Testis (tissue), 3 donors: ENCODE data around the gene WWP2. TPM values are rescaled to one million over a fixed set of nuclear protein-coding genes. Genes with fewer than 3 reads are reported as not detected.
"Not testable (repeated sequence)": the region's sequence is repeated elsewhere in the genome, so short reads cannot be mapped to it uniquely, and the experiment has no call there.

Source experiments
- DNase-seq: peaks from one replicate; pipeline ENCODE4 v3.0.0-alpha.2; 2019
- H3K27ac ChIP-seq, 2 donors: fragments of 200-600 bp; sonication (generic); one replicate each; pipeline ENCODE4 v1.5.1; 2019
- H3K27me3 ChIP-seq: fragments of 200-600 bp; sonication (generic); one replicate; pipeline ENCODE4 v1.5.1; 2019
- H3K36me3 ChIP-seq: fragments of 200-600 bp; sonication (generic); one replicate; pipeline ENCODE4 v1.5.1; 2017; ENCODE audit warnings: low read depth; ENCODE audit errors: missing control alignments
- H3K4me1 ChIP-seq: fragments of 200-600 bp; sonication (generic); one replicate; pipeline ENCODE4 v1.5.1; 2019
- H3K4me3 ChIP-seq, 2 donors: fragments of 200-600 bp; sonication (generic); one replicate each; pipeline ENCODE4 v1.5.1; 2017 to 2019
- H3K9me3 ChIP-seq: fragments of 200-600 bp; sonication (generic); one replicate; pipeline ENCODE4 v1.5.1; 2017
- WGBS, 2 donors: methylation state at CpG; one replicate each; pipeline ENCODE4 v1.1.5; 2018; 5-methylcytosine and 5-hydroxymethylcytosine counted together
- intact Hi-C: fragments of 100-400 bp; cut with DNase I; formaldehyde crosslinking; loops from one replicate; pipeline ENCODE4 v1.15.1; 2023; ENCODE audit warnings: low total_unique reads
- microRNA counts, 2 donors: library from miRNA; unstranded; fragments of <30 nt; microRNA quantifications; one replicate each; lab custom pipeline; 2016
- microRNA-seq, 2 donors: library from miRNA; unstranded; fragments of <30 nt; microRNA quantifications; one replicate each; pipeline ENCODE4, GENCODE V29; 2016; ENCODE audit warnings: borderline number of aligned reads in 2 of 2, borderline replicate concordance in 1 of 2
- polyA plus RNA-seq: library from polyadenylated mRNA; stranded (reverse); fragments of 350-450 nt; fragmentation: Illumina TruSeq; extraction: RNeasy Lipid Tissue Mini Kit (QIAGEN cat#74804); gene quantifications from one replicate; pipeline ENCODE4 v1.2.3, GENCODE V29; 2014; ENCODE audit warnings: low read depth, low replicate concordance; ENCODE audit not compliant: insufficient read depth
- small RNA-seq, 2 donors: library from RNA; depleted of rRNA; stranded (forward); fragments of <200 nt; gene quantifications; one replicate each; pipeline ENCODE3, GENCODE V24; 2016
- total RNA-seq, 2 donors: library from RNA; depleted of rRNA; stranded (reverse); fragments of >200 nt; gene quantifications; one replicate each; pipeline ENCODE4 v1.2.3, GENCODE V29; 2016

WWP2 gene
- total and polyA plus RNA-seq, 3 donors from 2014 or later, result 46.4 to 60.6 (median 57.6) TPM

DNA sequence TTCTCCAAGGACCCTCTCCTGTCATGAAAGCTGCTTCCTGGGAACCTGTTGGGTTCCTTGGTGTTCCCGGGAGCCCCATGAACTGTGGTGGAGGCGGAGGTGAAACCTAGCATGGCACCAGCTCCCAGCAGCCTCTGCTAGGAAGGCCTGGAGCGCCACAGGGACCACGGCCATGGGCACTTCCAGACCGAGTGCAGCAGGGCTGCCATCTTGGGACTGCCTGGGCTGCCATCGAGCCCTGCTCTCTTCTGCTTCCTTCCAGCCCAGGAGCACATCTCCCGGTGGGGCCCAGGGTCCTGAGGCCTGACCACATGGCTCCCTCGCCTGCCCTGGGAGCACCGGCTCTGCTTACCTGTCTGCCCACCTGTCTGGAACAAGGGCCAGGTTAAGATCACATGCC lies 201.2 kb downstream of the WWP2 start:
- H3K36me3 ChIP-seq, intact Hi-C loops, H3K27me3 ChIP-seq, H3K4me1 ChIP-seq, H3K4me3 ChIP-seq, H3K27ac ChIP-seq, H3K9me3 ChIP-seq, DNase-seq: not testable (repeated sequence)
- WGBS, 2 donors, result 100% methylated on average over 1 of the region's 9 CpGs; no CpG with 5 or more reads in 1 of the 2 donors

GRCh38 chr16:69964960-69965660 lies 203.0 kb downstream of the WWP2 start:
- peak; percentile 37 for DNase-seq
- peak overlapping the region; percentile 17 to 54 for H3K4me3 ChIP-seq
- H3K36me3 ChIP-seq, intact Hi-C loops, H3K4me1 ChIP-seq, H3K9me3 ChIP-seq, H3K27me3 ChIP-seq: not testable (repeated sequence)
- peak overlapping the region in 1 of 2 donors; percentile 64 for H3K27ac ChIP-seq
- WGBS, 2 donors, result 38 to 52% methylated on average over 5 to 15 of the region's 68 CpGs

DNA sequence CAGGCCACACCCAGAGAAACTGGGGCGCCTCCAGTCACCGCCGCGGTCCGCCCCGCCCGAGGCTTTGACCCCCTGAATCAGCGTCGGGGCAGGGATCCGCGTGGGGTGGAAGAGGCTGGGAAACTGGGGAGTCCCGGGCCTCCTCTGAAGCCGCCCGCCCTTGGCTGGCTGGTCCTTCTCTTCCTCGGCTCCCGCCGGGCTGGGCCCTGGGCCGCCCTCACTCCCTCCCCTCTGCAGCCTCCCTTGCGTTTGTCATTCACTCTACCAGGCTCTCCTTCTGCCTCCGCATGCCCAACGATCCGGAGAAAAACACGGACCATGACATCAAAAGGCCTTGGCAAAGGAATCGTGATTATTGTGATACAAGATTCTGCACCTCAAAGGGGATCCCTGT lies 203.5 kb downstream of the WWP2 start:
- H3K27me3 ChIP-seq, intact Hi-C loops, H3K4me1 ChIP-seq, H3K9me3 ChIP-seq, H3K36me3 ChIP-seq, H3K27ac ChIP-seq, DNase-seq: not testable (repeated sequence)
- H3K4me3 ChIP-seq, result peak overlapping the region; percentile 17 to 54
- WGBS, 2 donors, result 6% methylated on average over 5 of the region's 24 CpGs; no CpG with 5 or more reads in 1 of the 2 donors

DNA sequence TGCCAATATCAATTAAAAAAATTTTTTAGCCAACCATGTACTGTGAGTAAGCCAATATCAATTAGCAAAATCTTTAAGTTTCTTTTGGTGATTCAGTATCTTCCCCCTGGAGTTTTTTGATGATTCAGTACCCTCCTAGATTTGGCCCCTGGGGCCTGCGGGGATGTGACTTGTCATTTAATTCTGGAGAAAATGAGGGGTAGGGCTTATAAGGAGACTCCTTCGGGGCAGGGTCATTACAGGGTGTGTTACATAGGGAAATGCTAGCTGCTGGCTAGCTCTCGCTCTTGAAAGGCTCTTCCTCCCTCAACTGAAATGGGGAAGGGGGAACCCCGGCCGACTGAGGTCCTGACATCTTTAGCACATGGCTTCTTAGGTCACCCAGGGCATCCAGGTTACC lies 205.6 kb downstream of the WWP2 start:
- H3K27ac ChIP-seq, H3K4me3 ChIP-seq, H3K4me1 ChIP-seq, H3K36me3 ChIP-seq, intact Hi-C loops, DNase-seq, H3K9me3 ChIP-seq, H3K27me3 ChIP-seq: not testable (repeated sequence)
- WGBS, 2 donors, result no CpG with 5 or more reads among the region's 5 CpGs

- H3K36me3 ChIP-seq, intact Hi-C loops, H3K4me3 ChIP-seq, H3K4me1 ChIP-seq, H3K27ac ChIP-seq, H3K9me3 ChIP-seq, DNase-seq, H3K27me3 ChIP-seq: not testable (repeated sequence)
- no CpG with 5 or more reads among the region's 10 CpGs for WGBS, 2 donors
Measured at GRCh38 chr16:69968125-69968524, 206.0 kb downstream of the WWP2 start.

- DNase-seq, intact Hi-C loops, H3K4me1 ChIP-seq, H3K27ac ChIP-seq, H3K27me3 ChIP-seq, H3K36me3 ChIP-seq, H3K9me3 ChIP-seq, H3K4me3 ChIP-seq: not testable (repeated sequence)
- 86% methylated on average over 3 of the region's 4 CpGs; no CpG with 5 or more reads in 1 of the 2 donors for WGBS, 2 donors
Measured at GRCh38 chr16:69969657-69970056, 207.5 kb downstream of the WWP2 start.

DNA sequence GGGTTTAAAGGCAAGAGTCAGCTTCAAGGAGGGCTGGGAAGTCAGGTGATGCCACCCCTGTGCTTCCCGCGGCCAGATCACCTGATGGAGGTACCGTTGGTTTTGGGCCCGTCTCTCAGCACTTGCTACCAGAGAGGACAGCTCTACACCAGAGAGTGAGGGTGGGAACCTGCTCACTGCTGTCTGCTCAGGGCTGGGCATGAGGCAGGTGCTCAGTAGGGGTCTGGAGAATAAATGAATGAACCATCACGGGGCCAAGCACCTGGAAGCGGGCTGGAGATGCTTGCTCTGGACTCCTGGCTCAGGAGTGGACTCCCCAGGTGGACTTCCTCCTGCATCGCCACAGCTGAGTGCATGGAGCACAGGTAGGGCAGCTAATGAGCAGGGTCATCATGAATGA lies 210.0 kb downstream of the WWP2 start:
- DNase-seq, H3K4me3 ChIP-seq, H3K36me3 ChIP-seq, H3K27ac ChIP-seq, intact Hi-C loops, H3K27me3 ChIP-seq, H3K4me1 ChIP-seq, H3K9me3 ChIP-seq: not testable (repeated sequence)
- 78 to 93% methylated on average over 3 to 5 of the region's 7 CpGs for WGBS, 2 donors

- H3K27me3 ChIP-seq, H3K36me3 ChIP-seq, H3K4me1 ChIP-seq, intact Hi-C loops, H3K9me3 ChIP-seq, H3K27ac ChIP-seq, DNase-seq, H3K4me3 ChIP-seq: not testable (repeated sequence)
- WGBS, 2 donors, result 89% methylated on average over 5 of the region's 8 CpGs; no CpG with 5 or more reads in 1 of the 2 donors
Measured at GRCh38 chr16:69972935-69973334, 210.8 kb downstream of the WWP2 start.

GRCh38 chr16:69985196-69985595 lies 223.1 kb downstream of the WWP2 start:
- H3K4me1 ChIP-seq, H3K27me3 ChIP-seq, DNase-seq, H3K27ac ChIP-seq, H3K9me3 ChIP-seq, H3K36me3 ChIP-seq, intact Hi-C loops, H3K4me3 ChIP-seq: not testable (repeated sequence)
- 75% methylated on average over 1 of the region's 1 CpG for WGBS, 2 donors

MicroRNAs encoded within 50 kb of the gene (microRNA counts, 767-probe panel; counts per million panel counts)
- microRNA hsa-miR-140-3p (lab: Ali Mortazavi, UCI) (0 to 152 counts per million in 2 donors), microRNA hsa-miR-140-5p (lab: Ali Mortazavi, UCI) (5,068 to 6,053 counts per million in 2 donors)

Small RNA genes within 50 kb of the gene (microRNA-seq; reads per million reads assigned to microRNA genes)
- 2,470 to 3,506 reads per million in 2 donors for gene MIR140

Small RNA genes within 50 kb of the gene (small RNA-seq; reads per million reads assigned to genes)
- 0 reads per million in 2 donors for gene AC026468.1
- 65.6 to 121 reads per million in 2 donors for gene MIR140
- gene RF00091, result 0 reads per million in 2 donors

Other genes starting within 250 kb of the WWP2 start
- 100 to 1,000 TPM in 1 of 2 donors, 10 to 100 TPM in 1; 72.4 to 101 TPM for gene NFAT5, start 196.4 kb upstream of the WWP2 start, total RNA-seq
- gene NFAT5, start 196.4 kb upstream of the WWP2 start, polyA plus RNA-seq, result 20.5 TPM
- gene NQO1, start 35.8 kb upstream of the WWP2 start, total RNA-seq, result 10 to 100 TPM in 1 of 2 donors, 1 to 10 TPM in 1; 6.6 to 10.1 TPM
- gene NQO1, start 35.8 kb upstream of the WWP2 start, polyA plus RNA-seq, result 13.5 TPM
- 10 to 100 TPM; 29.5 to 42.6 TPM for gene NOB1, start 7.4 kb upstream of the WWP2 start, total RNA-seq
- gene NOB1, start 7.4 kb upstream of the WWP2 start, polyA plus RNA-seq, result 34.6 TPM
- gene CLEC18A, start 189.0 kb downstream of the WWP2 start, total RNA-seq, result 10 to 100 TPM; 12.6 to 15.7 TPM
- gene CLEC18A, start 189.0 kb downstream of the WWP2 start, polyA plus RNA-seq, result 10.0 TPM